ENCODE measurements around the gene SEC14L3.
A peak's percentile ranks its signal among the peaks of the same experiment; 100 is the strongest.
"Not testable (repeated sequence)": the region's sequence is repeated elsewhere in the genome, so short reads cannot be mapped to it uniquely, and the experiment has no call there.

The SEC14L3 gene

DNA sequence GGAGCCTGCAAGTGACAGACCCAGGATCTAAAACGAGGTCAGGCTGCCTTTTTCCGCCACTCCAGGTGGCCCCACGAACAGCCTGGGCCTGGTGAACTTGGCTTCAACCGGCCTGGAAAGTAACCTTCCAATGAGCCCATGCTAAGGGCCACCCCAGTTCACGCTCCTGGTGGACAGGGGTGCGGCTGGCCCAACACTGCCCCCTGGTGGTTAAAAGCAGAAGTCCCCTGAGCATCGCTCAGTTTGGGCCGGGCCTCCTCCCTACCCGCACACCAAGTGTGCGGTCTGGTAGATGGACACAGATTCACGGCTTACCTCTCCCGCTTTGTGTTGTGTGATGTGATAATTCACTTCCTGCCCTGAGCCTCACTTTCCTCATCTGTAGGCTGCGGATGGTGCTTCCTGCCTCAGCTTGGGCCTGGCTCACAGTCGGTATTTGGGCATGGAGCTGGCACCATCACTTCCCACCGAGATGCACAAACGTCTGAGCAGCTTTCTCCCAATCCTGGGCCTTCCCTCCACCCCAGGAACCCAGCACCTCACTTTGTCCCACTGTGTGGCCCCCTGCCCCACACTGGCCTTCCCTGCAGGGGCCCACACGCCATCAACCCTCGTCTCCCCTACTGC is 13.7 kb upstream of the SEC14L3 start:
- peak; percentile 29 for DNase-seq

DNA sequence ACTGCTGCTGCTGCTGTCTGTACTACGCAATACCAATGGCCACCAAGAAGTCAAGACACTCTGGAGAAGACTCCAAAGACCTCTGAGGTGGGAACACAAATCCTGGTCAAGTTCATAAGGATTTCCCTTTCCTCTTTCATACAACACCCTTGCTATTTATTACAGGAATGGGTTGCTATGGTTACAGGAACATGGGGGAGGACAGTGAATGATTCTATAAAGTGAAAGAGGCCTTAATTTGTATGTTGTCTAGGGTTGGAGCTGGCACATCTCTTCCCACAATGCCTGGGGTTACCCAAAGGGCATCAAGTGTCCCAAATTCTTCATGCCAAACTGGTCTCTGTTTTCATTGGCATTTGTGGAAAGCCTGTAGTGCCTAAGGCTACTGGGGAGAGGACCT is 11.4 kb upstream of the SEC14L3 start:
- no peak for DNase-seq

DNA sequence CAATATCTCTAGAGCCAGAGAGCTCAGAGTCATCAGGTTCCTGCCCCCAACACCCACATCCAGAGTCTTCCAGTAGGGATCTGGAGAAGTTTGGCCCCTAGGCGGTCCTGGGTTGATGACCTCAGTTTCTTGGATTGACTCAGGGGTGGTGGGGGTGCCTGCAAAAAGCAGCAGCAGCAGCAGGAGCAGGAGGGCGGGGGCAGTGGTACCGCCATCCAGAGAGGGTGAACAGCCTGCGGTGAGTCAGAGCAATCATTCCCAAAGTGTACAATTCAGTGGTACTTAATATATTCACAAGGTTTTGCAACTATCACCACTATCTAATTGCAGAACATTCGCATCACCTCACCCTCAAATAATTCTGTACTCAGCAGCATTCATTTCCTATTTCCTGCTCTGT is 9.9 kb upstream of the SEC14L3 start:
- DNase-seq = no peak

DNA sequence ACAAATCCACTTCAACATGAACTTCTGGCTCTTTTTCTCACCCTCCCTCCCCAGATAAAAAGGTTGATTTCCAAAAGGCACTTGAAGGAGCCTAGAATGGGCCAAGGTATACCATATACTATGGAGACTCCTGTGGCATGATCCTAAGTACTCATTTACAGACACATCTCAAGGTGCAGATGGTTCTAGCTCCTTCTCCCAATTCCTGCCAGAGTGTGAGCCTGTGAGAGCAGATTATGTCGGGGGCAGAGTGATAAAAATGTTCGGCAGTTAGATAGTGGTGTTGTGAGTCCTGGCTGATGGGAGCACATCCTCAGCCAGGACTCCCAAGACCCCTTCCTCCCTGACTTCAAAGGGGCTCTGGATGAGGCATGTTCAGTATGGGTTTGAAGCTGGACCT is 8.2 kb upstream of the SEC14L3 start:
- no peak for DNase-seq

DNA sequence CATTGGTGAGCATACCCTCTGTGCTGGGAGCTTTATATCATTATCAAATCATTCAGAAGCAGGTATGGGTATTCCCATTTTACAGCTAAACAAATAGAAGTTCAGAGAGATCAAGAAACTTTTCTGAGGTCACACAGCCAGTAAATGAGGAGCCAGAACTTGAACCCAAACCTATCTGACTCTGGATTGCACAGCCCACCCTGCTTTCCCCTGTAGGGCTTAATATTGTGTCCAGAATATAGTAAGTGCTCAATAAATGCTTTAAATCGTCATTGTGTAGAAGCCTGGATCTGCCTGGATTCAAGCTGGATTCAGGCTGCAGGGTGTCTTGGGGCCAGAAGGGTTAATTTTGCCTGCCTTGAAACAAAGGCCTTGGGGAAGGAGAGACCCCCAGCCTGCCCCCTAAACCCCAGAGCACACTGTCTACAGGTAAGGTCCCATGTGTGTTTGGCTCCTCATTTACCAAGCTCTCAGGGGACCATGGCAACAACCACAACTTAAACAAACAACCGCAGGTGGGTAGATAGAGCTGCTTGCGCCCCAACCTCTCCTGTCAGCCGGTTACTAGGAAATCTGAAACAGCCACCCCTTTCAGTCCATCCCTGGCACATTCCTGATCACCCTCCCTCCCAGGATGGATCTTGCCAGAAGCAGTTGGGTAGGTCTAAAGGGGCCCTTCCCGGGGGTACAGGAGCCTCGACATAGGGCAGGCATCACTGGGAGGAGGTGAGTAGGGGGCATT is 3.0 kb upstream of the SEC14L3 start:
- DNase-seq = peak; percentile 54

DNA sequence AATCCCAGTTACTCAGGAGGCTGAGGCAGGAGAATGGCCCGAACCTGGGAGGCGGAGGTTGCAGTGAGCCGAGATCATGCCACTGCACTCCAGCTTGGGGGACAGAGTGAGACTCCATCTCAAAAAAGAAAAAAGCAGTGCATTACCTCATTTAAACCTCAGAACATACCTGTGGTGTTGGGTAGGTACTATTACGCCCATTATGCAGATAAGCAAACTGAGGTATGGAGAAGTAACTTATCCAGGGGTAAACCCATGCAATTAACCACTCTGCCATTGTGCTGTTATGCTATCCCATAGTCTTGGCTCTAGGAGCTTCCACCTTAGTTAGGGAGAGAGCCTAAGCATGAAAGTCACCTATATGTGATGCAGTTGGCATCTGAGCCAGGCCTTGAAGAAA is 2.3 kb upstream of the SEC14L3 start:
- DNase-seq = no peak

DNA sequence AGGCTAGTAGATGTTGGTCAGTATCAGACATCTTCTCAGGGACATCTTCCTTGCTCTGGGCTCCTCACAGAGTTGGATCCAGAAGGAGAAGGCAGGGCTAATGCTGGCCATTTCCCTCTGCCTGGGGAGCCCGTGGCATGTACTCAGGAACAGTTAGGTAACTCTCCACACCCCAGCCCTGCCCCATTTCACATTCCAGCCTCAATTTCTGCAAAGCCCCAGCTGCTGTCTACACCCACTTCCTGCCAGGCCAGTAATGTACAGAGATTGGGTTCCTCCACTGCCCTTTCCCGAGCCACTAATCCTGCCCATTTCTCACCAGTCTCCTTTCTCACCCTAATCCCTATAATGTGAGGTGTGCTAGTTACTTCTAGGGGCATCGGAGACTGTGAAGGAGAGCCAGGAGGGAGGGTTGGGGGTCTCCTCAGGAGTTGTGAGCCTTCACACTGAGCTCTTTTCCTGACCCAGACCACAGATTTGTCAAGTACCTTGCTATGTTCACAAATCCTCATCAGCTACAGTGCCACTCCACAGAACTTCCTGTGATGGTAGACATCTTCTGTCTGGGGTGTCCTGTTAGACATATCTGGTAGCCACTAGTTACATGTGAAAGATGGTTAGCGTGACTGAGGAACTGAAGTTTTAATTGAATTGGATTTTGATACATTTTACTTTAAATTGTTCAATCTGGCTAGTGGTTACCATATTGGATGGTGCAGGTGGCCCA is 1.3 kb upstream of the SEC14L3 start:
- no peak for DNase-seq

DNA sequence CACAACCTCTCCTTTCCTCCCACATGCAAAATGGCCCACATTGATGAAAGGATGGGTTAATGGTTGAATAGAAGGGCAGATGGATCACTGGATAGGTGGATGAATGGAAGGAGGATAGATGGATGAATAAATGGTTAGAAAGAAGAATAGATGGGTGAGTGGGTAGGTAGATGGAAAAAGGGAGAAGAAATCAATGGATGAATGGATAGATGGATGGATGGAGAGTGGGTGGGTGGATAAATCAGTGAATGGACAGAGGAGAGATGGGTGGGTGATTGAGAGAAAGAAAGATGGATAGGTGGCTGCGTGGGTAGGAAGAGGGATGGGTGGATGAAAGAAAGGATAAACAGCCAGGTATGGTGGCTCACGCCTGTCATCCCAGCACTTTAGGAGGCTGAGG is 1.2 kb downstream of the SEC14L3 start:
- no peak for DNase-seq

DNA sequence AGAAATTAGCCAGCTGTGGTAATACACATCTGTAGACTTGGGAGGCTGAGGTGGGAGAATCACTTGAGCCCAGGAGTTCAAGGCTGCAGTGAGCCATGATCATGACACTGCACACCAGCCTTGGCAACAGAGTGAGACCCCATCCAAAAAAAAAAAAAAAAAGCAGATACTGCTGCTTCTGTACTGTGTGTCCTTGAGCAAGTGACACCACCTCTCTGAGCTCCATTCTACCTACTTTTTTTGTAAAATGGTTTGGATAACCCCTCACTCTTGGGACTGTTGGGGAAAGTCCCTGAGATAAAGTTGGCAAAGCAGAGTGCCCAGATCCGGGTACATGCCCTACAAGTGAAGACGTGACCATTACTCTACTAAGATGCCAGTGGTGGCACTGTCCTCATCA is 2.7 kb downstream of the SEC14L3 start:
- DNase-seq = no peak

DNA sequence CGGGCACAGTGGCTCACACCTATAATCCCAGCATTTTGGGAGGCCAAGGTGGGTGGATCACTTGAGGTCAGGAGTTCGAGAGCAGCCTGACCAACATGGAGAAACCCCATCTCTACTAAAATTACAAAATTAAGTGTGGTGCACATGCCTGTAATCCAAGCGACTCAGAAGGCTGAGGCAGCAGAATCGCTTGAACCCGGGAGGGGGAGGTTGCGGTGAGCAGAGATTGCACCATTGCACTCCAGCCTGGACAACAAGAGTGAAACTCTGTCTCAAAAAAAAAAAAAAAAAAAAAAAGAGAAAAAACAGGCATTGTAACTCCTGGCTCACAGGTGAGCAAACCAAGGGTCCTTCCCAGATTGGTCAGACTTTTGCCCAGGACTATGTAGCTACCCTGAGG is 11.3 kb downstream of the SEC14L3 start:
- DNase-seq = not testable (repeated sequence)

DNA sequence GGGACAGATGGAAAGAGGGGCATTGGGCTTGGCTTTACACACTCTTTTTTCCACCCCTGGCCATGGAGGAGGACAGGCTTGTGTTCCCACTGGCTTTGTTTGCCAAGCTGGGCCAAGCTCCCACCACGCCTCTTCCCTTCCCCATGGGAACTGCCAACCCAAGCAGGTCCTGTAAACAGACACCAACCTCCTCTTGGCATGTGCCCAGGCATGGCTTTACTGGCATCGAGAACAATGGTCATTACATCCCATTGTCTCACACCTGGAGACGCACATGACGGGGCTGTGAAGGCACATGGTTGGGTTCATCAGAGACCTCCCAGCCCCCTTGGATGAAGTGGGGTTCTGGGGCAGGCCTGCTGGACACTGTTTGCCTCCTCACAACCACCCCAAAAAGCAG is 11.7 kb downstream of the SEC14L3 start:
- DNase-seq = peak; percentile 3

DNA sequence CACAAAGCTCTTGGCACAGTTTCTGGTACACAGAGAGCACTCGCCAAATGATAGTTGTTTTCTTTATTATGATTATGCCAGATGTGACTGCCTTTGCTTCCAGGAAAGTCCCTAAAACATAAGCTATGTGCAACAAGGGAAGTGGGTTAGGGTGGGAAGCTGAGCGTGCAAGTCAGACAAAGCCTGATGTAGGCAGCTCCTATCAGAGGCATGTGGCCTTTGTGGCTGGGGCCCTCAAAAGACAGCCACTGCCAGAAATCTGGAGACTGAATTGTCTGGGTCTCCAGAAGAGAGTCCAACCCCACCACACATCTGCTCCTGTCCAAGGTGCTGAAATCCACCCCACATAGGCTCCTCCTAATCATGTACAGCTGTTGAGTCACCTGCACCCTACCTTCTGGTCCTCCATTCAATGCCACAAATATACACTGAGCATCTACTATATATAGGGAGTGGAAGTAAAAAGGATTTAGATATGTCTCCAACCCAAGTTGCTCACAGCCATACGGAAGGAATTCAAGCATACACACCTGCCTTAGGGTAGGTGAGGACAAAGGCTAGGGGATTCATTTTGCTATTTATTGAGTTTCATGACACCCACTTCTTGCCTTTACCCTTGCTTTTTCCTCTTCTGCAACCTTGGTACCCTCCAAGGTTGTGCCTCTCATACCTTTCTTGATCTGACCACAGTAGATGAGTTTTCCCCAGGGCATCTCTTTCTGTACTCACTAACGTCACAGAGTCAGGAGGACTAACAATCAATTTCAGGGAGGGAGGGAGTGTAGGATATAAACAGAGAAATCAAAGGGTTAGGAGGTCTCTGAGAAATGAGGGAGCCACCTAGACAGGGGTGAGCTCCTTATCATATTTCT is 12.4 kb downstream of the SEC14L3 start:
- no peak for DNase-seq

DNA sequence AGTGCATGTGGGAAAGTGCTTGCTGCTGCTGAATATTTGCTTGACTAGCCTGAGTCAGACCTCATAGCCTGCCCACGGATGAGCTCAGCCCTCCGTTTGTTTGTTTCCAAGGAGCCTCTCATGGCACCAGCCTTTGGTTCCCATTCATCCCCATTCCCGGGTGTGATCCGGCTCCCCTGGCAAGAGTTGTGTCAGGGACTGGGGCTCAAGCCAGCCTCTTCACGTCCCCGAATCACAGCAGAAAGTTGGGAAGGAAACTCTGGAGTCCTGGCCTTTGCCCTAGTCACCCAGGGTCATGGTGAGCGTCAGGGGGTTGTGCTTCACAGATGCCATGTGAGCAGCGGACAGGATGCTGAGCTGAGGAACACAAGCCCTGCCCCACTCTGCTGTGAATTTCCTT is 13.8 kb downstream of the SEC14L3 start:
- no peak for DNase-seq

DNA sequence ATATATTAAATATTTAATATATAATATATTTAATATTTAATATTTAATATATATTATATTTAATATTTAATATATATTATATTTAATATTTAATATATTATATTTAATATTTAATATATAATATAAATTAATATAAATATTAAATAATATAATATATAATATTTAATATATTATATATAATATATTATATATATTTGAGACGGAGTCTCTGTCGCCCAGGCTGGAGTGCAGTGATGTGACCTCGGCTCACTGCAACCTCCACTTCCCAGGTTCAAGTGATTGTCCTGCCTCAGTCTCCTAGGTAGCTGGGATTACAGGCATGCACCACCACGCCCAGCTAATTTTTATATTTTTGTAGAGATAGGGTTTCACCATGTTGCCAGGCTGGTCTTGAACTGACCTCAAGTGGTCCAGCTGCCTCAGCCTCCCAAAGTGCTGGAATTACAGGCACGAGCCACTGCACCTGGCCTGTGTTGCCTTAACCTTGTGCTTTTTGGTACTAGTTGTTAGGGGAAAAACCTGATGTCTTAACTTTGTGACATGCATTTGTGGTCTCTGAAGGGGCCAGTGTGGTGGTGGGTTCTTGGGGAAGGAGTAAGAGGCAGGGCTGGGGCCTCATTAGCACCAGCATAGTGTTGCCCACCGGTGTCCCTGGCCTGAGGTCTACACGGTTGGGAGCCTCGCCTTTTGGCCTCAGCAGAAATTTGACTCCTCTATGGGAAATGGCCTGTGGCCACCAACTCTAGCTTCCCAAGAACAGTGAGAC is 16.6 kb downstream of the SEC14L3 start:
- DNase-seq = no peak

DNA sequence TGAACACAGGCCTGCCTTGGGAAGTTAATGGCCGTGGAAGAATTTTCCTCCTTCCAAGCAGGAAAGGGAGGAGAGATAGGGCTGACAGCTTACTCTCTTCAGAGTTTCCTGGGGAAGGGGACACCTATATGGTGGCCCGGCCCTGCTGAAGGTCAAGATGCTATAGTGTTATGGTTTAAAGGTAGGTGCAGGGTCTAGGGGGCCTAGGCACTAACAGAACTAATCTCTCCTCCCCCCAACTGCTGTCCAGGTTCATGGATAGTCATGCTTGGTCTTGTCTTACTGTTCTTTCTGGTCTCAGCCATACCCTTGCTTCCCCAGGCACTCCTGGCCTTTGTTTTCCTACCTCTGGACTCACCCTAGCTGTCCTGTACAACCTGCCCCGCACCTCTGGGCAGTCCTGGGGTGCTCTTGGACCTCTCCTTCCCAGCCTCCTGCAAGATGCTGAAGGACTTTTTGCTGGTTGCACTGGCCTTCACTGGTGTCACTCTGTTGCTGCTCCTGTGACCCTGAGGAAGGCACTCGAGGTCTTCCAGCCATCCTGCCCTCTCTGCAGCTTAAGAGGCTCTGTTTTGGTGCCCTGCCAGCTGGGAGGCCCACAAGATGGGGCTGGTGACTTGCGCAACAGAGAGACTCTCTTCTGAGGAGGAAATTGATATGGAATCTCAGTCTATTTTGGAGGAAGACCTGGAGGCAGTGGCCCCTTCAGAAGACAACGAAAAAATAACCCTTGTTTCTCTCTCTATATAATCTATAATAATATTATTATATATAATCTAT is 17.9 kb downstream of the SEC14L3 start:
- peak; percentile 24 for DNase-seq

DNA sequence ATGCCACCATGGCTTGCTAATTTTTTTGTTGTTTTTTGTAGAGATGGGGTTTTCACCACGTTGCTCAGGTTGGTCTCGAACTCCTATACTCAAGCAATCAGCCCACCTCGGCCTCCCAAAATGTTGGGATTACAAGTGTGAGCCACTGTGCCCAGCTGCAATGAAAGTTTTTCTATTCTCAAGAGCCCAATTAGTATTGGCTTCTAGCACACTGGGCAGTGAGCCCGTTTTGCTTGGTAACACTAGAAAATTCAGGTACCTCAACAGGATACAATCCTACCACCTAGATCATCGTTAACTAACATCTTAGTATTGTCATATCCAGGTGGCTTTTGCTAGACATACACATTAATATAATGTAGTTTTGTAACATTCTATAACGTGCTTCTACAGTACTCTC is 19.0 kb downstream of the SEC14L3 start:
- DNase-seq = no peak

DNA sequence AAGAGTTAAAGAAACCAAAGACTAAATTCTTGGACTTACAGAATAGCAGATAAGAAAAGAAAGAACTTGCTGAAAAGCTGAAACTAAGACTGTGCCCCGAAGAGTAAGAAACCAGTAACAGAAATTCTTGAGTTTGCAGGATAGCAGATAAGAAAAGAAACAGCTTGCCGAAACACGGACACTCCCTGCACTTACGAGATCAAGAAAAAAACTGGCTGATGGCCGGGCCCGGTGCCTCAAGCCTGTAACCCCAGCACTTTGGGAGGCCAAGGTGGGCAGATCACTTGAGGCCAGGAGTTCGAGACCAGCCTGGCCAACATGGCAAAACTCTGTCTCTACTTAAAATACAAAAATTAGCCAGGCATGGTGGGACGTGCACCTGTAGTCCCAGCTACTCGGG is 20.3 kb downstream of the SEC14L3 start:
- DNase-seq = not testable (repeated sequence)

DNA sequence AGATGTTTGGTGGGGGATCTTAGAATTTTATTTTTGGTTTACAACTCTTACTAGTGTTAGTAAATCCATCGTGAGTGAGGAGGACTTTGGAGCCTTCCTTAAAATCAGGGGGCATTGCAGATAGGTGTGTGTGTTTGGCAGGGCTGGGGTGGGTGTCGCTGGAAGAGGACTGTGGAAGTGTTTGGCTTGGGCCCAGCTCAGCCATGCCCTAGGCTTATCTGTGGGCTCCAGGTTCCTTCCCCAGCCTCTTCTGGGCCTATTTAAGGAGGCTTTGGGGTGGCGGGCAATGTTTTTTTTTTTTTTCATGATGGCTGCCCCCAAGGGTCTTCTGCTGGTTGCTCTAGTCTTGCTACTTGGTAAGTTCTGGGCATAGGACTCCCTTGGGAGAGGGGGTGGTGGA is 24.2 kb downstream of the SEC14L3 start:
- DNase-seq = no peak

DNA sequence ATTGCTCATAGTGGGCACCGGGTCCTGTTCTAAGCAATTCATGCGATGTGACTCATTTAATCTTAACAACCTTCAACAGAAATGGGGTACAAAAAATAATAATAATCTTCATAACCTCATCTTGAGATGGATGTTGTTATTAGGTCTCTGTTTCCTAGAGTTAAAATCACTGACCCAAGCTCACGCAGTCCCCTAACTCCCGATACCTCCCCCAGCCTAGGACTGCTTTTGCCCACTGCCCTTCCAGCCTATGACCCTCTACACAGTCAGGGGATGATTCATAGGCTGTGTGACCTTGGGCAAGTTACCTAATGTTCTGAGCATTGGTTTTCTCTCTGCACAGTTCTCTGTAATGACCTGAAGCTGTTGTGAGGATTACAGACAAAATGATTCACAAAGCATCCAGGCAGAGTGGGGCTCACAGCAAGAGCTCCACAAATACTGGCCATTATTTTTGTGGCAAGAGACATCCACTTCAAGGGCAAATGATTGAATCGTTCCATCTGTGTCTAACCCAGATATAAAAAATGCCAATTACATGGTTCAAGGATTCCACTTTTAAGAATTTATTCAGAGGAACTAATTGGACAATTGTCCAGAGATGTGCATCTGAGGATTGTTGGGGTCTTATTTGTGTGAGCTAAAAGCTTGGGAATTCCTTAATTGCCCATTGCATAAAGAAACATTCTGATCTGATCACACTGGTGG is 26.2 kb downstream of the SEC14L3 start:
- no peak for DNase-seq

DNA sequence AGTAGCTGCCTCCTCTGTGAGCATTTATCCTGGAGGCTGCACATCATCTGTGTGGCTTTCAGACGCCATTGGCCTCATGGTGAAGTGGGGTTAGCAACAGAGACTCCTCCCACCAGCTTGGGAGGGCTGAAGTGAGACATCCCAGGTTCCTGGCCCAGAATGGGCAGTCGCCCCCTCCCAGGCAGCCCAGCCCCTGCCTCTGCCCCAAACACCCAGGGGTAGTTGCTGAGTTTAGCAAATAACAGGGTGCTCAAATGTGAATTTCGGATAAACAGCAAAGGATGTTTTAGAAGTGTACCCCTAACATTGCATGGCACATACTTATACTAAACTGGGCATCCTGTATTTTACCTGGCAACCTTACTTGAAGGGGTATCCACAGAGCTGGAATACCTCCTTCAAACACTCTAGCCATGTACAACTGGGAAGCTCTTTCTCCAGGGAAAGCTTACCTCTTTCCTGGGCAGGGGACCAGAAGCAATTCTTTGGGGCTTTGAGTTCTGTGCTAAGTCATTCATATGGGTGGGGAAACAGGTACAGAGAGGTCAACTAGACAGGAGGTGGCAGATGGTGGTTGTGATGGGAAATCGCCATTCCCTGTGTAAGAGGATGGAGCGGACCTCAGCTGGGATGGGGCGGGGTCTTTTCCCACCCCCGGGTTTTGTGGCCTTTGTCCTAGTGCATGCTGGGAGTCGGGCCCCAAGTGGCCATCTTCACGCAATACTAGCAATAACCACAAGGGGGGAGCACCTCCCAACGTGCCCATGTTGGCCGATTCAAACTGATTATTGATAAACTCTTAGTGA is 27.0 kb downstream of the SEC14L3 start:
- peak; percentile 39 for DNase-seq

Data from NCI-H1436 (cell line).